Neutrophil (primary cell): ENCODE measurements around the gene OTUB2.

Source experiments
- H3K27ac ChIP-seq: fragments of 200-600 bp; sonication (generic); 2 replicates; pipeline ENCODE4 v1.5.1; 2016; ENCODE audit warnings: mild to moderate bottlenecking, moderate library complexity
- H3K27me3 ChIP-seq: fragments of 200-600 bp; sonication (generic); 2 replicates; pipeline ENCODE4 v1.6.0; 2016; ENCODE audit warnings: mild to moderate bottlenecking
- H3K36me3 ChIP-seq: fragments of 200-600 bp; sonication (generic); 2 replicates; pipeline ENCODE4 v1.5.1; 2017
- H3K4me1 ChIP-seq, 2 experiments: fragments of 200-600 bp in 1 of 2; sonication (generic) in 1 of 2; 1 replicate in 1 of 2; 2 replicates in 1 of 2; pipeline versions ENCODE4 v1.5.1 to v1.6.1; 2013 to 2016; ENCODE audit warnings: low read depth in 1 of 2, low read length in 1 of 2, mild to moderate bottlenecking in 1 of 2, moderate library complexity in 1 of 2; ENCODE audit not compliant: control insufficient read depth in 1 of 2, insufficient read depth in 1 of 2
- H3K4me3 ChIP-seq, 2 experiments: fragments of 200-600 bp in 1 of 2; sonication (generic) in 1 of 2; 1 replicate in 1 of 2; 2 replicates in 1 of 2; pipeline ENCODE4 v1.5.1; 2013 to 2016; ENCODE audit warnings: low read depth in 1 of 2, low read length in 1 of 2, mild to moderate bottlenecking in 1 of 2, moderate library complexity in 1 of 2
- H3K9me3 ChIP-seq: fragments of 200-600 bp; sonication (generic); 2 replicates; pipeline ENCODE4 v1.5.1; 2016
- TF ChIP-seq, protein P1 (sequence below): fragments of 200-600 bp; sonication (generic); IDR thresholded peaks from 2 replicates; pipeline ENCODE4 v1.5.1; 2016; ENCODE audit warnings: antibody characterized with exemption

OTUB2 gene

GRCh38 chr14:94051115-94051514 is 25.0 kb downstream of the OTUB2 start:
- H3K4me1 ChIP-seq, result no peaks in the 10 kb centered on the region
- peaks cover 96% of the 10 kb centered on the region for H3K36me3 ChIP-seq
- no peaks in the 10 kb centered on the region for H3K9me3 ChIP-seq
- H3K27ac ChIP-seq, result no peak overlapping the region
- H3K4me3 ChIP-seq, result no peak overlapping the region
- TF ChIP-seq, protein P1, sequence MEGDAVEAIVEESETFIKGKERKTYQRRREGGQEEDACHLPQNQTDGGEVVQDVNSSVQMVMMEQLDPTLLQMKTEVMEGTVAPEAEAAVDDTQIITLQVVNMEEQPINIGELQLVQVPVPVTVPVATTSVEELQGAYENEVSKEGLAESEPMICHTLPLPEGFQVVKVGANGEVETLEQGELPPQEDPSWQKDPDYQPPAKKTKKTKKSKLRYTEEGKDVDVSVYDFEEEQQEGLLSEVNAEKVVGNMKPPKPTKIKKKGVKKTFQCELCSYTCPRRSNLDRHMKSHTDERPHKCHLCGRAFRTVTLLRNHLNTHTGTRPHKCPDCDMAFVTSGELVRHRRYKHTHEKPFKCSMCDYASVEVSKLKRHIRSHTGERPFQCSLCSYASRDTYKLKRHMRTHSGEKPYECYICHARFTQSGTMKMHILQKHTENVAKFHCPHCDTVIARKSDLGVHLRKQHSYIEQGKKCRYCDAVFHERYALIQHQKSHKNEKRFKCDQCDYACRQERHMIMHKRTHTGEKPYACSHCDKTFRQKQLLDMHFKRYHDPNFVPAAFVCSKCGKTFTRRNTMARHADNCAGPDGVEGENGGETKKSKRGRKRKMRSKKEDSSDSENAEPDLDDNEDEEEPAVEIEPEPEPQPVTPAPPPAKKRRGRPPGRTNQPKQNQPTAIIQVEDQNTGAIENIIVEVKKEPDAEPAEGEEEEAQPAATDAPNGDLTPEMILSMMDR, result no peak
- H3K27me3 ChIP-seq, result no peaks in the 10 kb centered on the region

- no peaks in the 10 kb centered on the region for H3K4me1 ChIP-seq
- TF ChIP-seq, protein P1, result no peak
- no peaks in the 10 kb centered on the region for H3K27me3 ChIP-seq
- no peak overlapping the region for H3K4me3 ChIP-seq
- H3K36me3 ChIP-seq, result peaks cover 97% of the 10 kb centered on the region
- H3K27ac ChIP-seq, result no peak overlapping the region
- no peaks in the 10 kb centered on the region for H3K9me3 ChIP-seq
Observed at GRCh38 chr14:94051779-94052178, 25.6 kb downstream of the OTUB2 start.

GRCh38 chr14:94052199-94052598 is 26.1 kb downstream of the OTUB2 start:
- H3K4me3 ChIP-seq, result no peak overlapping the region
- H3K27me3 ChIP-seq, result no peaks in the 10 kb centered on the region
- no peaks in the 10 kb centered on the region for H3K4me1 ChIP-seq
- no peak overlapping the region for H3K27ac ChIP-seq
- peaks cover 97% of the 10 kb centered on the region for H3K36me3 ChIP-seq
- H3K9me3 ChIP-seq, result no peaks in the 10 kb centered on the region
- TF ChIP-seq, protein P1, result no peak

DNA sequence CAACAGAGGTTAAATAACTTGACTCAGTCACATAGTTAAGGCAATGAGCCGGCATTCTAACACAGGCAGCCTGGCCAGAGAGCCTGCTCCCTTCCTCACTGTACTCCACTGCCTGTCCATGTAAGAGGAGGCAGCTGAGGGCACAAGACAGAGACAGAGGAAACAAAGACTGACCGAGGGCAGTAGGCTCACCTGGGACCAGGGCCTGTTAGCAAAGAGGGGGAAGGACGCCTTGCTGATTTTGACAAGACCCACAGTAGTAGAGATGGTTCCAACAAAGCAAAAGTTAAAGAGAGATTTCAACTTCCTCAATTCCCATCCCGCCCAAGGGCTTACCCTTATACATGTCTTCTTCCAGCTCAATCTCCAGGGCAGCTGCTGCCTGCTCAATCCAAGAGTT is 26.5 kb downstream of the OTUB2 start:
- peaks cover 97% of the 10 kb centered on the region for H3K36me3 ChIP-seq
- H3K27ac ChIP-seq, result no peak overlapping the region
- TF ChIP-seq, protein P1, result no peak
- H3K9me3 ChIP-seq, result no peaks in the 10 kb centered on the region
- no peaks in the 10 kb centered on the region for H3K4me1 ChIP-seq
- H3K4me3 ChIP-seq, result no peak overlapping the region
- H3K27me3 ChIP-seq, result no peaks in the 10 kb centered on the region

- no peaks in the 10 kb centered on the region for H3K27me3 ChIP-seq
- H3K4me1 ChIP-seq, result no peaks in the 10 kb centered on the region
- no peaks in the 10 kb centered on the region for H3K9me3 ChIP-seq
- TF ChIP-seq, protein P1, result no peak
- H3K36me3 ChIP-seq, result peaks cover 98% of the 10 kb centered on the region
- no peak overlapping the region for H3K27ac ChIP-seq
- H3K4me3 ChIP-seq, result no peak overlapping the region
Observed at GRCh38 chr14:94054401-94054800, 28.3 kb downstream of the OTUB2 start.

DNA sequence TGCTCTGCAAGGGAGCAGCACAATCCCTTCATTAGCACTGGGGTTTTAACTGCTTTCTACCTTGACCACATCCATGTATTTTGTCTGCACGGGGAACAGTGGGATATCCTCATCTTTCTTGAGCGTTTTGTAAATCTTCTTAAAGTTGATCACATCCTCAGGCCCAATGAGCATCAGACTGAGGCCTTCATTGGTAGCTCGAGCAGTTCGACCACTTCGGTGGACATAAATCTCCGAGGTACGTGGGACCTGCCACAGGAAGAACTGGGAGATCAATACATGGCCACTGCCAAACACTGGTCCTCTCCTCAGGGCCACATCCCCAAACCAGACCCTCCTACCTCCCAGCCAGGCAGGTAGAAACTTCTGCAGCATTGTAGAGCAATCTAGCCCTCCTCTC is 28.8 kb downstream of the OTUB2 start:
- H3K27me3 ChIP-seq, result no peaks in the 10 kb centered on the region

More for the DNA sequence above, 28.8 kb downstream of the OTUB2 start:
- no peaks in the 10 kb centered on the region for H3K4me1 ChIP-seq
- H3K36me3 ChIP-seq, result peaks cover 98% of the 10 kb centered on the region
- no peak overlapping the region for H3K27ac ChIP-seq
- no peaks in the 10 kb centered on the region for H3K9me3 ChIP-seq
- TF ChIP-seq, protein P1, result no peak
- no peak overlapping the region for H3K4me3 ChIP-seq
